ENCODE measurements around the gene ZNF217.
"Not testable (repeated sequence)": the region's sequence is repeated elsewhere in the genome, so short reads cannot be mapped to it uniquely, and the experiment has no call there.

ZNF217 gene

GRCh38 chr20:53583660-53584549 lies 9.7 kb downstream of the ZNF217 start:
- peaks cover 42% of the 10 kb centered on the region for H3K36me3 ChIP-seq (ENCODE audit: insufficient read depth, low read length)
- H3K9me3 ChIP-seq (ENCODE audit: low read length); H2AFZ ChIP-seq (ENCODE audit: low read length); H3F3A ChIP-seq (ENCODE audit: insufficient read depth, low read length); H3K9me2 ChIP-seq (ENCODE audit: low read depth, low read length); H3K27me3 ChIP-seq (ENCODE audit: insufficient read depth, low read length); H4K20me1 ChIP-seq (ENCODE audit: insufficient read depth, low read length): not testable (repeated sequence)
- peak overlapping the region; percentile 77 for H3K4me2 ChIP-seq (ENCODE audit: low read length)
- H3K9ac ChIP-seq (ENCODE audit: low read length) = 0 out of 2 replicates have a peak overlapping the region, but pooled peaks have one; percentile 53
- H3K27ac ChIP-seq (ENCODE audit: low read depth, low read length, poor library complexity, severe bottlenecking) = peak overlapping the region; percentile 81
- peak overlapping the region; percentile 45 for H3K4me3 ChIP-seq (ENCODE audit: low read depth, low read length, poor library complexity, severe bottlenecking)
- H3K79me2 ChIP-seq (ENCODE audit: insufficient read depth, low read length) = peaks cover 100% of the 10 kb centered on the region
- peaks cover 99% of the 10 kb centered on the region for H3K4me1 ChIP-seq (ENCODE audit: insufficient read depth, low read length, severe bottlenecking)

GRCh38 chr20:53582574-53583351 lies 10.9 kb downstream of the ZNF217 start:
- Histone ChIP-seq H3K4me3 (ENCODE audit: low read depth, low read length, poor library complexity, severe bottlenecking) (peak overlapping the region; percentile 45), H3F3A (ENCODE audit: insufficient read depth, low read length) (no peaks in the 10 kb centered on the region), H3K27me3 (ENCODE audit: insufficient read depth, low read length) (no peaks in the 10 kb centered on the region), H3K9ac (ENCODE audit: low read length) (peak overlapping the region; percentile 53), H3K9me3 (ENCODE audit: low read length) (no peaks in the 10 kb centered on the region), H3K79me2 (ENCODE audit: insufficient read depth, low read length) (peaks cover 100% of the 10 kb centered on the region), H3K9me2 (ENCODE audit: low read depth, low read length) (no peaks in the 10 kb centered on the region), H3K4me2 (ENCODE audit: low read length) (peak overlapping the region; percentile 77), H3K27ac (ENCODE audit: low read depth, low read length, poor library complexity, severe bottlenecking) (peak overlapping the region; percentile 81), H3K36me3 (ENCODE audit: insufficient read depth, low read length) (peaks cover 52% of the 10 kb centered on the region), H4K20me1 (ENCODE audit: insufficient read depth, low read length) (no peaks in the 10 kb centered on the region), H2AFZ (ENCODE audit: low read length) (no peak overlapping the region), H3K4me1 (ENCODE audit: insufficient read depth, low read length, severe bottlenecking) (peaks cover 99% of the 10 kb centered on the region)
- TF ChIP-seq EZH2 (IDR thresholded peaks at IDR 0.05; ENCODE audit: borderline replicate concordance, low read length) = no peak
- no peak for TF ChIP-seq CTCF (IDR thresholded peaks at IDR 0.05; ENCODE audit: low read length)

GRCh38 chr20:53582251-53582570 lies 11.4 kb downstream of the ZNF217 start:
- peak overlapping the region; percentile 53 for H3K9ac ChIP-seq (ENCODE audit: low read length)
- no peak overlapping the region for H2AFZ ChIP-seq (ENCODE audit: low read length)
- H3K9me2 ChIP-seq (ENCODE audit: low read depth, low read length) = no peaks in the 10 kb centered on the region
- no peaks in the 10 kb centered on the region for H3K9me3 ChIP-seq (ENCODE audit: low read length)
- H3F3A ChIP-seq (ENCODE audit: insufficient read depth, low read length) = no peaks in the 10 kb centered on the region
- H3K36me3 ChIP-seq (ENCODE audit: insufficient read depth, low read length) = peaks cover 57% of the 10 kb centered on the region
- H3K79me2 ChIP-seq (ENCODE audit: insufficient read depth, low read length) = peaks cover 100% of the 10 kb centered on the region
- peak overlapping the region; percentile 77 for H3K4me2 ChIP-seq (ENCODE audit: low read length)
- no peaks in the 10 kb centered on the region for H3K27me3 ChIP-seq (ENCODE audit: insufficient read depth, low read length)
- H4K20me1 ChIP-seq (ENCODE audit: insufficient read depth, low read length) = no peaks in the 10 kb centered on the region
- H3K4me1 ChIP-seq (ENCODE audit: insufficient read depth, low read length, severe bottlenecking) = peaks cover 96% of the 10 kb centered on the region
- H3K27ac ChIP-seq (ENCODE audit: low read depth, low read length, poor library complexity, severe bottlenecking) = peak overlapping the region; percentile 81
- peak overlapping the region; percentile 45 for H3K4me3 ChIP-seq (ENCODE audit: low read depth, low read length, poor library complexity, severe bottlenecking)
- TF ChIP-seq CTCF (IDR thresholded peaks at IDR 0.05; ENCODE audit: low read length) (no peak), EZH2 (IDR thresholded peaks at IDR 0.05; ENCODE audit: borderline replicate concordance, low read length) (no peak)
